ENCODE data around the gene KSR2.

- TF ChIP-seq POLR2AphosphoS5 (IDR thresholded peaks at IDR 0.05): no peak
- TF ChIP-seq CTCF (IDR thresholded peaks at IDR 0.05): no peak
- no peak for TF ChIP-seq POLR2A (IDR thresholded peaks at IDR 0.05)
- TF ChIP-seq EP300 (IDR thresholded peaks at IDR 0.05; ENCODE audit: low read depth): no peak
Measured at GRCh38 chr12:117760990-117761389, 207.8 kb downstream of the KSR2 start.
